HG02759 (cell line): ENCODE results near the gene PKNOX2.

Source experiments
- ATAC-seq: cut with Tn5 transposase; IDR thresholded peaks from one replicate; pipeline ENCODE4 v1.9.1; 2021; ENCODE audit warnings: mild to moderate bottlenecking, moderate library complexity; ENCODE audit not compliant: unreplicated experiment

PKNOX2 gene

GRCh38 chr11:125154378-125155099 is 10.0 kb upstream of the PKNOX2 start:
- no peak for ATAC-seq

GRCh38 chr11:125155100-125155444 is 9.5 kb upstream of the PKNOX2 start:
- ATAC-seq, result no peak

GRCh38 chr11:125155767-125156166 is 8.8 kb upstream of the PKNOX2 start:
- no peak for ATAC-seq

GRCh38 chr11:125156346-125157117 is 8.0 kb upstream of the PKNOX2 start:
- ATAC-seq, result no peak

- no peak for ATAC-seq
Observed at GRCh38 chr11:125157118-125157733, 7.3 kb upstream of the PKNOX2 start.

GRCh38 chr11:125157953-125158680 is 6.4 kb upstream of the PKNOX2 start:
- ATAC-seq, result no peak

GRCh38 chr11:125162743-125163142 is 1.8 kb upstream of the PKNOX2 start:
- no peak for ATAC-seq

GRCh38 chr11:125163431-125164063 is 1.0 kb upstream of the PKNOX2 start:
- ATAC-seq, result no peak

- no peak for ATAC-seq
Observed at GRCh38 chr11:125164091-125164421, 495 bp upstream of the PKNOX2 start.

- ATAC-seq, result peak; percentile 30
Observed at GRCh38 chr11:125165111-125165842, 726 bp downstream of the PKNOX2 start.

- no peak for ATAC-seq
Observed at GRCh38 chr11:125165843-125166763, 1.6 kb downstream of the PKNOX2 start.

GRCh38 chr11:125166764-125167291 is 2.3 kb downstream of the PKNOX2 start:
- no peak for ATAC-seq

GRCh38 chr11:125167292-125167953 is 2.9 kb downstream of the PKNOX2 start:
- no peak for ATAC-seq

GRCh38 chr11:125167954-125168835 is 3.6 kb downstream of the PKNOX2 start:
- ATAC-seq, result no peak

GRCh38 chr11:125168918-125169456 is 4.4 kb downstream of the PKNOX2 start:
- no peak for ATAC-seq

- no peak for ATAC-seq
Observed at GRCh38 chr11:125170001-125170509, 5.5 kb downstream of the PKNOX2 start.

GRCh38 chr11:125170510-125171031 is 6.0 kb downstream of the PKNOX2 start:
- no peak for ATAC-seq
